Fibroblast of mammary gland (primary cell): Measurements from ENCODE around the gene SDR39U1.

Experiments
- DNase-seq: peaks from one replicate; pipeline ENCODE4 v3.0.0-alpha.2; 2010; ENCODE audit warnings: low read depth
- H3K4me3 ChIP-seq: 2 replicates; pipeline ENCODE4 v1.5.1; 2011; ENCODE audit warnings: low read depth, mild to moderate bottlenecking, low read length, moderate library complexity; ENCODE audit not compliant: control insufficient read depth
- TF ChIP-seq, protein P1 (sequence below): conservative IDR thresholded peaks from 2 replicates; pipeline ENCODE4 v1.5.1; 2011; ENCODE audit warnings: low read depth, low read length, inconsistent platforms; ENCODE audit not compliant: control insufficient read depth, insufficient read depth

The SDR39U1 gene

DNA sequence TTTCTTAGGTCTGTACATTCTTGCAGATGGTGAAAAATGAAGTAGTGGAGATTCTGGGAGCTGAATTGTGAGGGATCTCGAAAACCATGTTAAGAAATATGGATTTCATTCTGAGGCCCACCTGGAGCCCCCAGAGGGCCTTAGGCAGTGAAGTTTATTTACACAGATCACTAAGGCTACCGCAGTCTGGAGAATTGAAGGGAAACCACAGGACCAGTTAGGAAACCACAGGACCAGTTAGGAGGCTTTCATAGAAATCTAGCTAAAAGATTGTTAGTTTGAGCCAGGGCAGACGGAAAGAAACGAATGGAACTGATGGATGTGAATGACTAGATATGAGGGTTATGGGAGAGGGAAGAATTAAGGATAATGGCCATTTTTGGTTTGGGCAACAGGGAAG, 20.3 kb downstream of the SDR39U1 start:
- no peak for DNase-seq
- no peak overlapping the region for H3K4me3 ChIP-seq
- TF ChIP-seq, protein P1, sequence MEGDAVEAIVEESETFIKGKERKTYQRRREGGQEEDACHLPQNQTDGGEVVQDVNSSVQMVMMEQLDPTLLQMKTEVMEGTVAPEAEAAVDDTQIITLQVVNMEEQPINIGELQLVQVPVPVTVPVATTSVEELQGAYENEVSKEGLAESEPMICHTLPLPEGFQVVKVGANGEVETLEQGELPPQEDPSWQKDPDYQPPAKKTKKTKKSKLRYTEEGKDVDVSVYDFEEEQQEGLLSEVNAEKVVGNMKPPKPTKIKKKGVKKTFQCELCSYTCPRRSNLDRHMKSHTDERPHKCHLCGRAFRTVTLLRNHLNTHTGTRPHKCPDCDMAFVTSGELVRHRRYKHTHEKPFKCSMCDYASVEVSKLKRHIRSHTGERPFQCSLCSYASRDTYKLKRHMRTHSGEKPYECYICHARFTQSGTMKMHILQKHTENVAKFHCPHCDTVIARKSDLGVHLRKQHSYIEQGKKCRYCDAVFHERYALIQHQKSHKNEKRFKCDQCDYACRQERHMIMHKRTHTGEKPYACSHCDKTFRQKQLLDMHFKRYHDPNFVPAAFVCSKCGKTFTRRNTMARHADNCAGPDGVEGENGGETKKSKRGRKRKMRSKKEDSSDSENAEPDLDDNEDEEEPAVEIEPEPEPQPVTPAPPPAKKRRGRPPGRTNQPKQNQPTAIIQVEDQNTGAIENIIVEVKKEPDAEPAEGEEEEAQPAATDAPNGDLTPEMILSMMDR = no peak

GRCh38 chr14:24418492-24418873, 24.1 kb downstream of the SDR39U1 start:
- TF ChIP-seq, protein P1 = no peak
- DNase-seq = no peak
- H3K4me3 ChIP-seq = no peak overlapping the region

DNA sequence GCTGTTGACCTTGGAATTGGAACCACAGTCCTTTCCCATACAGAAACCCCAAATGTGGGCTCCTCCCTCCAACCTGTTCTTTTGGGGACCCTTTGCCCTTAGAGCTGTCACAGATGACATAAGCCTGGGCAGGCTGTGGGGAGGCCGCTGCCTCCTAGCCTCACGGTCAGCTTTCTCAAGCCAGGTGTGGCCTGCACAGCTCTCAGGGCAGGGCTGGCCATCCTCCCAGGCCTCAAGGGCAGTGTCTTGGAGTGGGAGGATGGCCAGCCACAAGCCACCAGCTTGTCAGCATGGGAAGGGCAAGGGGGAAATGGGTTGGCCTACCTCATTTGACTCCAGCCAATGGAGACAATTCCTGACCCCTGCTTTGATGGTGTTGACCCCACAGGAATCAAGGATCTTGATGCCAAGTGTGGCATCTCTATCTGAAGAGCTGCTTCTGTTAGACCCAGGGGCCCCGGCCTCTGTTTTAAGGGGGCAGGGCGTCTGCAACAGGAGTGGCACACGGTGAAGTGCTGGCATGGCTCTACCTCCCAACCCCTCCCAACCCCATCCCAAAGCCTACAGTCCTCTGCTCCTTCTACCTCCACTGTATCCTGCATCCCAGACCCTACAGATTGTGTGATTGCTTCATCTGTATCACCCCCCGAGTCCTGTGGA, 24.6 kb downstream of the SDR39U1 start:
- TF ChIP-seq, protein P1 = no peak
- H3K4me3 ChIP-seq = no peak overlapping the region

GRCh38 chr14:24416932-24417619, 25.5 kb downstream of the SDR39U1 start:
- no peak for DNase-seq
- no peak overlapping the region for H3K4me3 ChIP-seq
- TF ChIP-seq, protein P1 = no peak

More for the DNA sequence above, 24.6 kb downstream of the SDR39U1 start:
- DNase-seq = no peak

GRCh38 chr14:24416254-24416931, 26.2 kb downstream of the SDR39U1 start:
- DNase-seq = no peak
- TF ChIP-seq, protein P1 = no peak
- no peak overlapping the region for H3K4me3 ChIP-seq

DNA sequence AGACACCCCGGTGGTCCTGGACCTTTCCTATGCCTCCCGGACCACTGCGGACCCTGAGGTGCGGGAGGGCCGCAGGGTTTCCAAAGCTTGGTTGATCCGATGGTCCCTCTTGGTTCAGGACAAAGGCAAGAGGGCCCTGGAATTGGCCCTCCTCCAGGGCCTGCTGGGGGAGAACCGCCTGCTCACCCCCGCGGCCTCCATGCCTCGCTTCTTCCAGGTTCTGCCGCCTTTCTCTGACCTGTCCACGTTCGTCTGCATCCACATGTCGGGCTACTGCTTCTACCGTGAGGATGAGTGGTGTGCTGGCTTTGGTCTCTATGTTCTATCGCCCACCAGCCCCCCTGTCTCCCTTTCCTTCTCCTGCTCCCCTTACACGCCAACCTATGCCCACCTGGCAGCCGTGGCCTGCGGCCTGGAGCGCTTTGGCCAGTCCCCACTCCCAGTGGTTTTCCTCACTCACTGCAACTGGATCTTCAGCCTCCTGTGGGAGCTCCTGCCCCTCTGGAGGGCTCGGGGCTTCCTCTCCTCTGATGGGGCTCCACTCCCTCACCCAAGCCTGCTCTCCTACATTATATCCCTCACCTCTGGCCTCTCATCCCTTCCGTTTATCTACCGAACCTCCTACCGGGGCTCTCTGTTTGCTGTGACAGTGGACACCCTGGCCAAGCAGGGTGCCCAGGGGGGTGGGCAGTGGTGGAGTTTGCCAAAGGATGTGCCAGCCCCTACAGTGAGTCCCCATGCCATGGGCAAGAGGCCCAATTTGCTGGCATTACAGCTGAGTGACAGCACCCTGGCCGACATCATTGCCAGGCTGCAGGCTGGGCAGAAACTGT, 26.9 kb downstream of the SDR39U1 start:
- H3K4me3 ChIP-seq = no peak overlapping the region
- TF ChIP-seq, protein P1 = no peak
- no peak for DNase-seq
